H9 (cell line): ENCODE results near the gene PPP2R5E. TPM values are rescaled to one million over a fixed set of nuclear protein-coding genes. Genes with fewer than 3 reads are reported as not detected.

ENCODE experiments used
- DNase-seq: peaks from one replicate; pipeline ENCODE4 v3.0.0-alpha.2; 2017
- H2AFZ ChIP-seq: one replicate; pipeline ENCODE4 v1.6.1; 2013; ENCODE audit warnings: mild to moderate bottlenecking, low read length, control low read depth, moderate library complexity
- H2AK5ac ChIP-seq: 2 replicates; pipeline ENCODE4 v1.6.1; 2013; ENCODE audit warnings: low read length, control low read depth, mixed read lengths; ENCODE audit not compliant: insufficient read length
- H2BK120ac ChIP-seq: one replicate; pipeline ENCODE4 v1.6.1; 2013; ENCODE audit warnings: low read depth, mild to moderate bottlenecking, low read length, control low read depth, inconsistent platforms; ENCODE audit not compliant: poor library complexity, severe bottlenecking
- H2BK12ac ChIP-seq: 2 replicates; pipeline ENCODE4 v1.6.1; 2013; ENCODE audit warnings: low read length, control low read depth, mixed read lengths, low read depth; ENCODE audit not compliant: insufficient read length
- H2BK15ac ChIP-seq: 2 replicates; pipeline ENCODE4 v1.6.1; 2013; ENCODE audit warnings: low read depth, low read length, control low read depth
- H2BK20ac ChIP-seq: one replicate; pipeline ENCODE4 v1.6.1; 2013; ENCODE audit warnings: low read depth, mild to moderate bottlenecking, low read length, control low read depth, inconsistent platforms; ENCODE audit not compliant: poor library complexity, severe bottlenecking
- H2BK5ac ChIP-seq: 2 replicates; pipeline ENCODE4 v1.6.1; 2013; ENCODE audit warnings: low read length, control low read depth, mixed read lengths; ENCODE audit not compliant: insufficient read length
- H3K14ac ChIP-seq: 2 replicates; pipeline ENCODE4 v1.6.1; 2013; ENCODE audit warnings: low read length, control low read depth; ENCODE audit not compliant: insufficient read depth
- H3K18ac ChIP-seq: 2 replicates; pipeline ENCODE4 v1.6.1; 2013; ENCODE audit warnings: low read depth, mild to moderate bottlenecking, mixed read lengths, low read length, control low read depth; ENCODE audit not compliant: insufficient read length
- H3K23ac ChIP-seq: 2 replicates; pipeline ENCODE4 v1.6.1; 2013; ENCODE audit warnings: low read length, control low read depth, mixed read lengths, low read depth; ENCODE audit not compliant: insufficient read length
- H3K23me2 ChIP-seq: 2 replicates; pipeline ENCODE4 v1.6.1; 2013; ENCODE audit warnings: low read depth, mild to moderate bottlenecking, mixed read lengths, low read length, control low read depth; ENCODE audit not compliant: insufficient read length, poor library complexity, severe bottlenecking
- H3K27ac ChIP-seq: 2 replicates; pipeline ENCODE4 v1.5.1; 2013; ENCODE audit warnings: low read length, control low read depth, mixed read lengths, low read depth; ENCODE audit not compliant: insufficient read length
- H3K27me3 ChIP-seq: 2 replicates; pipeline ENCODE4 v1.6.1; 2013; ENCODE audit warnings: low read length, control low read depth, inconsistent platforms; ENCODE audit not compliant: insufficient read depth
- H3K4ac ChIP-seq: 2 replicates; pipeline ENCODE4 v1.6.1; 2013; ENCODE audit warnings: low read depth, mild to moderate bottlenecking, control low read depth, inconsistent platforms, low read length, moderate library complexity
- H3K4me1 ChIP-seq: 2 replicates; pipeline ENCODE4 v1.6.1; 2013; ENCODE audit warnings: low read length, control low read depth, inconsistent platforms; ENCODE audit not compliant: insufficient read depth
- H3K4me2 ChIP-seq: 2 replicates; pipeline ENCODE4 v1.6.1; 2013; ENCODE audit warnings: low read length, control low read depth, mixed read lengths; ENCODE audit not compliant: insufficient read length, insufficient read depth
- H3K56ac ChIP-seq: 2 replicates; pipeline ENCODE4 v1.6.1; 2013; ENCODE audit warnings: low read depth, mild to moderate bottlenecking, mixed read lengths, low read length, control low read depth; ENCODE audit not compliant: insufficient read length
- H3K79me1 ChIP-seq: 2 replicates; pipeline ENCODE4 v1.6.1; 2013; ENCODE audit warnings: low read depth, mild to moderate bottlenecking, moderate library complexity, low read length, control low read depth, inconsistent platforms; ENCODE audit not compliant: insufficient read depth, poor library complexity, severe bottlenecking
- H3K79me2 ChIP-seq: 2 replicates; pipeline ENCODE4 v1.6.1; 2013; ENCODE audit warnings: low read length, control low read depth, inconsistent platforms; ENCODE audit not compliant: insufficient read depth
- H3K9ac ChIP-seq: 2 replicates; pipeline ENCODE4 v1.6.1; 2013; ENCODE audit warnings: low read length, control low read depth, mixed read lengths; ENCODE audit not compliant: insufficient read length; ENCODE audit errors: extremely low read depth
- H3K9me3 ChIP-seq: one replicate; pipeline ENCODE4 v1.6.1; 2013; ENCODE audit warnings: low read depth, low read length, inconsistent platforms; ENCODE audit not compliant: control insufficient read depth
- H3T11ph ChIP-seq: one replicate; pipeline ENCODE4 v1.6.1; 2013; ENCODE audit warnings: mild to moderate bottlenecking, low read length, control low read depth, inconsistent platforms
- H4K20me1 ChIP-seq: one replicate; pipeline ENCODE4 v1.6.1; 2013; ENCODE audit not compliant: control insufficient read depth, insufficient read length, insufficient read depth
- H4K5ac ChIP-seq: 2 replicates; pipeline ENCODE4 v1.6.1; 2013; ENCODE audit warnings: low read depth, mild to moderate bottlenecking, mixed read lengths, low read length, control low read depth; ENCODE audit not compliant: insufficient read length
- H4K8ac ChIP-seq: replicated peaks from 2 replicates; pipeline ENCODE4 v1.6.1; 2013; ENCODE audit warnings: low read length, control low read depth, mixed read lengths, low read depth; ENCODE audit not compliant: insufficient read length
- H4K91ac ChIP-seq: 2 replicates; pipeline ENCODE4 v1.6.1; 2013; ENCODE audit warnings: low read depth, mild to moderate bottlenecking, moderate library complexity, mixed read lengths, low read length, control low read depth; ENCODE audit not compliant: insufficient read length
- H3K27ac Mint-ChIP-seq, 3 experiments: 2 replicates in 2 of 3; 3 replicates in 1 of 3; pipeline ENCODE4 v1.8.0; 2020 to 2021; ENCODE audit warnings: mixed read lengths in 3 of 3, mild to moderate bottlenecking in 1 of 3, moderate library complexity in 1 of 3
- H3K27me3 Mint-ChIP-seq: 2 replicates; pipeline ENCODE4 v1.8.0; 2021; ENCODE audit warnings: low read depth, mild to moderate bottlenecking, moderate library complexity, mixed read lengths
- H3K36me3 Mint-ChIP-seq, 3 experiments: 2 replicates in 2 of 3; 3 replicates in 1 of 3; pipeline ENCODE4 v1.8.0; 2020 to 2021; ENCODE audit warnings: low read depth in 3 of 3, mixed read lengths in 3 of 3; ENCODE audit not compliant: insufficient read depth in 1 of 3
- H3K4me1 Mint-ChIP-seq, 2 experiments: 2 replicates each; pipeline ENCODE4 v1.8.0; 2020; ENCODE audit warnings: mixed read lengths in 2 of 2
- H3K4me3 Mint-ChIP-seq, 2 experiments: 2 replicates in 1 of 2; 3 replicates in 1 of 2; pipeline ENCODE4 v1.8.0; 2020 to 2021; ENCODE audit warnings: mild to moderate bottlenecking in 2 of 2, mixed read lengths in 2 of 2, moderate library complexity in 1 of 2
- H3K9me3 Mint-ChIP-seq, 2 experiments: 2 replicates in 1 of 2; 3 replicates in 1 of 2; pipeline ENCODE4 v1.8.0; 2020; ENCODE audit warnings: mild to moderate bottlenecking in 2 of 2, mixed read lengths in 2 of 2, moderate library complexity in 1 of 2
- WGBS: extraction: QIAGEN DNeasy Blood & Tissue Kit; methylation state at CpG from one replicate; pipeline ENCODE4 v1.1.7; 2013; ENCODE audit warnings: missing lambda C conversion rate, low lambda C conversion rate, mixed read lengths; ENCODE audit not compliant: insufficient read length; ENCODE audit errors: extremely low coverage; 5-methylcytosine and 5-hydroxymethylcytosine counted together
- total RNA-seq: library from RNA; stranded (reverse); gene quantifications from 2 replicates; pipeline ENCODE4 v1.2.1, GENCODE V29; 2021
- TF ChIP-seq, protein P1 (sequence below): fragments of 200-600 bp; sonication (generic); conservative IDR thresholded peaks from 3 replicates; pipeline ENCODE4 v1.8.0; 2021; ENCODE audit warnings: antibody characterized with exemption, mild to moderate bottlenecking

The PPP2R5E gene
- total RNA-seq, 1 experiment from 2014 or later = 65.8 TPM

DNA sequence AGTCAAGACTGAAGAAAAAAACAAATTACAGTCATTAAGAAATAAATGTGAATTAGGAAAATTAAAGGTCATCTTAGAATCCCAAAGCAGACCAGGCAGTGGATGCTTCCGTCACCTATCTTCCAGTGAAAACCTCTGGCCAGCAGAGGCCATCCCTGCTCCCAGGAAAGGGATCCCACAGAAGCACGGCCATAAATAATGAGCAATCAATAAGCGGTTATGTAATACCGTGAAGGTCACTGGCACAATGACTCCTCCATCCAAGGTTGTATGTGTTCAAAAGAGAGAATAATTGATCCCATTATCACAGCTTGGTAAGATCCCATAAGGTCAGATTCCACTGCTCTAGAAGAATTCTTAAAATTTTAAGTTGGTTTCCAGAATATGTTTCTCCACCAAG lies 85.7 kb downstream of the PPP2R5E start:
- no peaks in the 10 kb centered on the region for H3K79me1 ChIP-seq
- H3K14ac ChIP-seq = no peak overlapping the region
- no peak overlapping the region for H3K56ac ChIP-seq
- H2AFZ ChIP-seq = no peak overlapping the region
- no CpG with 5 or more reads among the region's 4 CpGs for WGBS
- TF ChIP-seq, protein P1, sequence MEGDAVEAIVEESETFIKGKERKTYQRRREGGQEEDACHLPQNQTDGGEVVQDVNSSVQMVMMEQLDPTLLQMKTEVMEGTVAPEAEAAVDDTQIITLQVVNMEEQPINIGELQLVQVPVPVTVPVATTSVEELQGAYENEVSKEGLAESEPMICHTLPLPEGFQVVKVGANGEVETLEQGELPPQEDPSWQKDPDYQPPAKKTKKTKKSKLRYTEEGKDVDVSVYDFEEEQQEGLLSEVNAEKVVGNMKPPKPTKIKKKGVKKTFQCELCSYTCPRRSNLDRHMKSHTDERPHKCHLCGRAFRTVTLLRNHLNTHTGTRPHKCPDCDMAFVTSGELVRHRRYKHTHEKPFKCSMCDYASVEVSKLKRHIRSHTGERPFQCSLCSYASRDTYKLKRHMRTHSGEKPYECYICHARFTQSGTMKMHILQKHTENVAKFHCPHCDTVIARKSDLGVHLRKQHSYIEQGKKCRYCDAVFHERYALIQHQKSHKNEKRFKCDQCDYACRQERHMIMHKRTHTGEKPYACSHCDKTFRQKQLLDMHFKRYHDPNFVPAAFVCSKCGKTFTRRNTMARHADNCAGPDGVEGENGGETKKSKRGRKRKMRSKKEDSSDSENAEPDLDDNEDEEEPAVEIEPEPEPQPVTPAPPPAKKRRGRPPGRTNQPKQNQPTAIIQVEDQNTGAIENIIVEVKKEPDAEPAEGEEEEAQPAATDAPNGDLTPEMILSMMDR = no peak
- no peaks in the 10 kb centered on the region; the same call in 1 of the 2 replicates for H3K79me2 ChIP-seq
- no peak overlapping the region for H3K9ac ChIP-seq
- Mint-ChIP-seq H3K27me3 (no peaks in the 10 kb centered on the region), H3K27ac (no peak overlapping the region), H3K36me3 (peaks cover 0 to 13% (median 11%) of the 10 kb centered on the region in 3 experiments; a peak in 3 of 7 replicates), H3K4me3 (no peak overlapping the region), H3K4me1 (peaks cover 15 to 18% of the 10 kb centered on the region in 2 experiments), H3K9me3 (no peaks in the 10 kb centered on the region)
- H3K4me1 ChIP-seq = no peaks in the 10 kb centered on the region; the same call in 1 of the 2 replicates
- H2AK5ac ChIP-seq = no peak overlapping the region
- H4K5ac ChIP-seq = no peak overlapping the region
- no peak overlapping the region for H2BK20ac ChIP-seq
- H2BK15ac ChIP-seq = no peak overlapping the region
- H3K18ac ChIP-seq = no peak overlapping the region
- H3K4me2 ChIP-seq = no peak overlapping the region
- no peaks in the 10 kb centered on the region for H3K23me2 ChIP-seq
- H3K27me3 ChIP-seq = no peaks in the 10 kb centered on the region
- no peak overlapping the region for H3K4ac ChIP-seq
- no peak overlapping the region for H2BK5ac ChIP-seq
- H2BK120ac ChIP-seq = no peak overlapping the region
- H4K91ac ChIP-seq = no peak overlapping the region
- H4K20me1 ChIP-seq = no peaks in the 10 kb centered on the region
- no peak overlapping the region for H3K23ac ChIP-seq
- no peak overlapping the region for H4K8ac ChIP-seq
- no peaks in the 10 kb centered on the region for H3K9me3 ChIP-seq
- no peak for DNase-seq
- no peak overlapping the region for H3K27ac ChIP-seq
- no peak overlapping the region for H3T11ph ChIP-seq
- H2BK12ac ChIP-seq = no peak overlapping the region
